MM.1S (cell line): Measurements from ENCODE around the gene DCAF15.

Experiments used
- DNase-seq: peaks from one replicate; pipeline ENCODE4 v3.0.0-alpha.2; 2015
- H2AFZ ChIP-seq: fragments of 300-600 bp; sonication (generic); 2 replicates; pipeline ENCODE4 v1.6.0; 2016; ENCODE audit warnings: antibody characterized with exemption, low read length
- H3F3A ChIP-seq: fragments of 300-600 bp; sonication (generic); 2 replicates; pipeline ENCODE4 v1.6.1; 2016; ENCODE audit warnings: mild to moderate bottlenecking, antibody characterized with exemption, low read length, moderate library complexity, mixed read lengths; ENCODE audit not compliant: insufficient read depth
- H3K27ac ChIP-seq: fragments of 300-600 bp; sonication (generic); 2 replicates; pipeline ENCODE4 v1.5.1; 2016; ENCODE audit warnings: mild to moderate bottlenecking, low read length
- H3K27me3 ChIP-seq: fragments of 300-600 bp; sonication (generic); replicated peaks from 2 replicates; pipeline ENCODE4 v1.6.0; 2016; ENCODE audit warnings: low read length; ENCODE audit not compliant: insufficient read depth
- H3K36me3 ChIP-seq: fragments of 300-600 bp; sonication (generic); replicated peaks from 2 replicates; pipeline ENCODE4 v1.6.1; 2016; ENCODE audit warnings: mild to moderate bottlenecking, low read length, mixed read lengths; ENCODE audit not compliant: insufficient read depth
- H3K4me1 ChIP-seq: fragments of 300-600 bp; sonication (generic); 2 replicates; pipeline ENCODE4 v1.6.1; 2016; ENCODE audit warnings: low read length, mixed read lengths
- H3K4me2 ChIP-seq: fragments of 300-600 bp; sonication (generic); 2 replicates; pipeline ENCODE4 v1.6.0; 2016; ENCODE audit warnings: low read depth, low read length
- H3K4me3 ChIP-seq: fragments of 300-600 bp; sonication (generic); 2 replicates; pipeline ENCODE4 v1.5.1; 2016; ENCODE audit warnings: low read length, mixed read lengths
- H3K79me2 ChIP-seq: fragments of 300-600 bp; sonication (generic); 2 replicates; pipeline ENCODE4 v1.6.1; 2016; ENCODE audit warnings: mixed run types, low read length, mixed read lengths
- H3K9ac ChIP-seq: fragments of 300-600 bp; sonication (generic); 2 replicates; pipeline ENCODE4 v1.6.1; 2016; ENCODE audit warnings: low read length, mixed read lengths
- H3K9me2 ChIP-seq: fragments of 300-600 bp; sonication (generic); replicated peaks from 2 replicates; pipeline ENCODE4 v1.6.1; 2016; ENCODE audit warnings: mild to moderate bottlenecking, low read length, mixed read lengths; ENCODE audit not compliant: insufficient read depth
- H3K9me3 ChIP-seq: fragments of 300-600 bp; sonication (generic); replicated peaks from 2 replicates; pipeline ENCODE4 v1.6.1; 2016; ENCODE audit warnings: mild to moderate bottlenecking, low read length, mixed read lengths; ENCODE audit not compliant: insufficient read depth
- H4K20me1 ChIP-seq: fragments of 300-600 bp; sonication (generic); 2 replicates; pipeline ENCODE4 v1.6.1; 2016; ENCODE audit warnings: mild to moderate bottlenecking, low read length, moderate library complexity, mixed read lengths; ENCODE audit not compliant: insufficient read depth
- EZH2 ChIP-seq: fragments of 300-600 bp; sonication (generic); optimal IDR thresholded peaks from 2 replicates; pipeline ENCODE3; 2017; ENCODE audit warnings: low read depth, mild to moderate bottlenecking, antibody characterized with exemption, low read length, mixed read lengths
- EZH2phosphoT487 ChIP-seq: fragments of 300-600 bp; sonication (generic); IDR thresholded peaks from 2 replicates; pipeline ENCODE4 v1.6.1; 2018; ENCODE audit warnings: antibody characterized with exemption, low read length
- TF ChIP-seq, protein P1 (sequence below): fragments of 300-600 bp; sonication (generic); IDR thresholded peaks from 2 replicates; pipeline ENCODE4 v1.5.1; 2016; ENCODE audit warnings: antibody characterized with exemption, low read length, mixed read lengths

DCAF15 gene

DNA sequence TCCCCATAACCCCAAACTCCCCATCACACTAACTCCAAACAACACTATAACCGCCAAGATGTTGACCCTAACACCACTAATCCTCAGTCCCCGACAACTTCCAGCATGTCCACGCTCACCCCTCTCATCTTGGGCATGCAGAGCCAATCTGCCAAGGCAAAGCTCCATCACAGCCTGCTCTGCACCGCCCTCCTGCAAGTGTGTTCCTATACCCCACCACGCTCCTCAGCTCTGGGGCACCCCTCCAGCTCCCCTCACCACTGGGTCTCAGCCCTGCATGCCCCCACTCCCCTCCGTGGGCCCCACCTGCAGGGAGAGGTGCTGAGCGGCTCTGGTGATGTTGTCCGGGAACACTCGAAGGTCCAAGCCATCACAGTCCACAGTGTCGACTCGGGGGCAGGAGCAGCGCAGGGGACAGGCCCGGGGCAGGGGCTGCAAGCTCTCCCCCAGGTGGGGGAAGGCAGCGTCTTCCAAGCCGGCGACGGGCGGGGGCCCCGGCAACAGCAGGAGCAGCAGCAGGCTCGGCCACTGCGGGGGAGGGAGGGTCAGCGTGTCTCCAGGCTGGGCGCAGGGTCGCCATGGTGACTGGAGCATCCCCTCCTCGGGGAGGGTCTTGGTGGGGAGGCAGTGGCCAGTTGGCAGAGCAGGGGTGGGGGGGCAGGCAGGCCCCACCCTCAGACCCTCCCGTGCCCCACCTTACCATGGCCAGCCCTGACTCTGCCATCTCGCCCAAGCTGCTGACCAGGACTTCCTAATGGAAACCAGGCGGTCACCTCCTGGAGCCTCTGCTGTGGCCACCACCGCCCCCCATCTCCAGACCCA lies 14.6 kb upstream of the DCAF15 start:
- Histone ChIP-seq H3K27ac (no peak overlapping the region), H3K4me2 (no peak overlapping the region), H2AFZ (no peak overlapping the region)

DNA sequence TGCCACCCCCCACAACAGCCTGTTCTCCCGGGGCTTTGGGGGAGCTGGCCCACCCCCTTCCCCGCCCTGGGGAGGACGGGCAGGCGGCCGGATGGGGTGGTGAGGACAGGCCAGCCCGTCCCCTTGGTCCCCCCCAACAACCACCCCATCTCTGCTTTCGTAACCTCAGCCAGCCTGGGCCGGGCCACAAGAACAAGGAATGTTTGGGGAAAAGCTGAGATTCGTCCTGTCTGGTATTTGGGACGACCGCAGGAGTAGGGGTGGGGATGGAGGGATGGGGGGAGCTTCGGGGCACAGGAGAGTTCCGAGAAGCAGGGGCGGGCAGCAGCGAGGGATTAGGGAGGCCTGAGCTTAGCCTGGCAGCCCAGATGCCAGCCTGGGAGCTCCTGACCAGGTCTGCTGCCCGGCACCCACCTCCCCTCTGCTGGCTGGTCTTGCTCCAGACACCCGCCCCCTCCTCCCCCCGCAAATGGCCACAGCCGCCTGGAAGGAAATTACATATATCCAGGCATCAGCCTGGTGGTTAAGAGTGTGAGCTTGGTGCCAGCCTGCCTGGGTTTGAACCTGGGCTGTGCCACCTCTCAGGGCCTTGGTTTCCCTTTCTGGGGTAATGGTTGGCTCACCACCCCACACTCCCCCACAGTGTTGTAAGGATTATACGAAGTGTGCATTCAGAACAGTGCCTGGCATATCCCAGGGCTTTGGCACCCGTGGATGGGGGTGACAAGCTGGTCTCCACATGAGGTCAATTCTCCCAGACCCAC lies 13.8 kb upstream of the DCAF15 start, which contains the start of gene PODNL1:
PODNL1 (minus strand) TSS at position 117 of the 764 bp plus-strand sequence. CDS start 236 bp downstream, outside the sequence.
- no peaks in the 10 kb centered on the region for H4K20me1 ChIP-seq
- no peaks in the 10 kb centered on the region for H3K36me3 ChIP-seq
- DNase-seq: no peak
- no peak within 1 kb of the TSS for H3K27ac ChIP-seq
- TF ChIP-seq, protein P1, sequence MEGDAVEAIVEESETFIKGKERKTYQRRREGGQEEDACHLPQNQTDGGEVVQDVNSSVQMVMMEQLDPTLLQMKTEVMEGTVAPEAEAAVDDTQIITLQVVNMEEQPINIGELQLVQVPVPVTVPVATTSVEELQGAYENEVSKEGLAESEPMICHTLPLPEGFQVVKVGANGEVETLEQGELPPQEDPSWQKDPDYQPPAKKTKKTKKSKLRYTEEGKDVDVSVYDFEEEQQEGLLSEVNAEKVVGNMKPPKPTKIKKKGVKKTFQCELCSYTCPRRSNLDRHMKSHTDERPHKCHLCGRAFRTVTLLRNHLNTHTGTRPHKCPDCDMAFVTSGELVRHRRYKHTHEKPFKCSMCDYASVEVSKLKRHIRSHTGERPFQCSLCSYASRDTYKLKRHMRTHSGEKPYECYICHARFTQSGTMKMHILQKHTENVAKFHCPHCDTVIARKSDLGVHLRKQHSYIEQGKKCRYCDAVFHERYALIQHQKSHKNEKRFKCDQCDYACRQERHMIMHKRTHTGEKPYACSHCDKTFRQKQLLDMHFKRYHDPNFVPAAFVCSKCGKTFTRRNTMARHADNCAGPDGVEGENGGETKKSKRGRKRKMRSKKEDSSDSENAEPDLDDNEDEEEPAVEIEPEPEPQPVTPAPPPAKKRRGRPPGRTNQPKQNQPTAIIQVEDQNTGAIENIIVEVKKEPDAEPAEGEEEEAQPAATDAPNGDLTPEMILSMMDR: no peak
- TF ChIP-seq EZH2phosphoT487 (no peak), EZH2 (no peak)
- no peak within 1 kb of the TSS for H2AFZ ChIP-seq
- no peaks in the 10 kb centered on the region for H3K79me2 ChIP-seq
- peaks cover 28% of the 10 kb centered on the region for H3K27me3 ChIP-seq
- no peaks in the 10 kb centered on the region for H3K4me1 ChIP-seq
- no peaks in the 10 kb centered on the region for H3K9me2 ChIP-seq
- no peak within 1 kb of the TSS for H3K9ac ChIP-seq
- H3K9me3 ChIP-seq: no peaks in the 10 kb centered on the region
- no peak within 1 kb of the TSS for H3K4me3 ChIP-seq
- H3F3A ChIP-seq: no peaks in the 10 kb centered on the region
- H3K4me2 ChIP-seq: no peak within 1 kb of the TSS

More for the DNA sequence above, 14.6 kb upstream of the DCAF15 start:
- no peak overlapping the region for H3K4me3 ChIP-seq
- H3K4me1 ChIP-seq: no peaks in the 10 kb centered on the region
- no peaks in the 10 kb centered on the region for H3K9me3 ChIP-seq
- no peaks in the 10 kb centered on the region for H3K36me3 ChIP-seq
- no peaks in the 10 kb centered on the region for H3K9me2 ChIP-seq
- peaks cover 28% of the 10 kb centered on the region for H3K27me3 ChIP-seq
- TF ChIP-seq EZH2phosphoT487 (no peak), EZH2 (no peak)
- TF ChIP-seq, protein P1: no peak
- no peak overlapping the region for H3K9ac ChIP-seq
- no peaks in the 10 kb centered on the region for H3K79me2 ChIP-seq
- H3F3A ChIP-seq: no peaks in the 10 kb centered on the region
- no peak for DNase-seq
- H4K20me1 ChIP-seq: no peaks in the 10 kb centered on the region

DNA sequence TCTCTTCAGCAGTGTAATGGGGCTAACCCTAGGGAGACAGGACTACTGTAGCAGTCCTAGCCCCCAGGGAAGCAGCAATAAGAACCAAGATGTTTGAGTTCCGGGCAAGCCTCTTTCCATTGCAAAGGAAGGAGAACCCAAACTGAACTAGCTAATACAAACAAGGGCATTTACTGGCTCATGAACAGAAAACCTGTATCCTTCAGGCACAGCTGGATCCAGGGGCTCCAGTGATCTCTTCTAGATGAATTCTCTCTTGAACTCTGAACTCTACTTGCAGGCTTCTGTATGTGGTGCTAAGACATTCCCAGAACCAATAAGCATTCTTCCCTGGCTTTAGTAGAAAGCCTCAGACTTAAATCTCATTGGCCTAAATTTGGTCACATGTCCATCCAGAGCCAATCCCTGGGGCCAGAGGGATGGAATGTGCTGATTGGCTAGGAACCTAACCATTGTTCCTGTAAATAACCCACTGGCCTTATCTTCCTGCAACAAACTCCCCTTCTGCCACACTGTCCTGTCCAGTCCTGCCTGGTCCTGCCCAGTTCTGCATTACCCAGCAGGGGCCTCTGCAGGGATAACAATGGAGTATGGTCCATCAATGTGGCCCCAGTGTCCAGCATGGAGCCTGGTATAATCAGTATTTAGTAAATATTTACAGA lies 10.2 kb upstream of the DCAF15 start:
- no peak overlapping the region for H2AFZ ChIP-seq
- TF ChIP-seq EZH2: no peak
- TF ChIP-seq EZH2phosphoT487: no peak
- TF ChIP-seq, protein P1: no peak
- no peaks in the 10 kb centered on the region for H3F3A ChIP-seq
- H3K4me3 ChIP-seq: no peak overlapping the region
- no peaks in the 10 kb centered on the region for H3K79me2 ChIP-seq
- no peaks in the 10 kb centered on the region for H4K20me1 ChIP-seq
- no peak overlapping the region for H3K27ac ChIP-seq
- no peak for DNase-seq
- H3K4me1 ChIP-seq: no peaks in the 10 kb centered on the region
- H3K36me3 ChIP-seq: no peaks in the 10 kb centered on the region
- H3K9me2 ChIP-seq: no peaks in the 10 kb centered on the region
- H3K4me2 ChIP-seq: no peak overlapping the region
- H3K9me3 ChIP-seq: no peaks in the 10 kb centered on the region
- peaks cover 17% of the 10 kb centered on the region; the same call in 1 of the 2 replicates for H3K27me3 ChIP-seq
- H3K9ac ChIP-seq: no peak overlapping the region
